ENCODE results near the gene LRRC27. TPM values are rescaled to one million over a fixed set of nuclear protein-coding genes. Genes with fewer than 3 reads are reported as not detected.

LRRC27 gene
- total RNA-seq, 2 donors from 2014 or later = 4.8 to 5.3 TPM

GRCh38 chr10:132425029-132425756, 93.2 kb downstream of the LRRC27 start:
- no peaks in the 10 kb centered on the region for H3K36me3 Mint-ChIP-seq (ENCODE audit: insufficient read depth in 2 of 2)
- no peak overlapping the region for H3K4me3 Mint-ChIP-seq
- H3K27me3 Mint-ChIP-seq (ENCODE audit: low read depth) = no peaks in the 10 kb centered on the region
- DNase-seq (no peak), ATAC-seq (replicated peaks in 1 of 2) (no peak)
- H3K9me3 Mint-ChIP-seq = no peaks in the 10 kb centered on the region
- peaks cover 8% of the 10 kb centered on the region for H3K4me1 Mint-ChIP-seq (ENCODE audit: low read depth)
- H3K27ac Mint-ChIP-seq = no peak overlapping the region

DNA sequence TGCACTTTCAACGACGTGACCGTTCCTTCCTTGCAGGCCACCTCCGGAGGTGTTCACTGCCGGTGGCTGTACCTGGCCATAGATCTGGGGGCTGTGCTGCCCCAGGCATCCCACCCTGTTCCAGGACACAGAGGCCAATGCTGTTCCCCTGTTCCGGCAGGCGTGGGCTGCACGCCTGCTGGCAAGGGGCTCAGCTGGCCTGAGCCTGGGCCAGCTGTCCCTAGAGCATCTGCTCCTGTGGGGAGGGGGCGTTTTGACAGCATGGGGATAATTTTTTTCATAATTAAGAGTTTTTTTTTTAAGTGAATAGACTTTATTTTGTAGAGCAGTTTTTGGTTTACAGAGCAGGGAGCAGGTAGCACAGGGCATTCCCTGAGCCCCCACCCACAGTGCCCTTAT, 93.8 kb downstream of the LRRC27 start:
- no peak for ATAC-seq (replicated peaks in 1 of 2)
- no peaks in the 10 kb centered on the region for H3K27me3 Mint-ChIP-seq (ENCODE audit: low read depth)

DNA sequence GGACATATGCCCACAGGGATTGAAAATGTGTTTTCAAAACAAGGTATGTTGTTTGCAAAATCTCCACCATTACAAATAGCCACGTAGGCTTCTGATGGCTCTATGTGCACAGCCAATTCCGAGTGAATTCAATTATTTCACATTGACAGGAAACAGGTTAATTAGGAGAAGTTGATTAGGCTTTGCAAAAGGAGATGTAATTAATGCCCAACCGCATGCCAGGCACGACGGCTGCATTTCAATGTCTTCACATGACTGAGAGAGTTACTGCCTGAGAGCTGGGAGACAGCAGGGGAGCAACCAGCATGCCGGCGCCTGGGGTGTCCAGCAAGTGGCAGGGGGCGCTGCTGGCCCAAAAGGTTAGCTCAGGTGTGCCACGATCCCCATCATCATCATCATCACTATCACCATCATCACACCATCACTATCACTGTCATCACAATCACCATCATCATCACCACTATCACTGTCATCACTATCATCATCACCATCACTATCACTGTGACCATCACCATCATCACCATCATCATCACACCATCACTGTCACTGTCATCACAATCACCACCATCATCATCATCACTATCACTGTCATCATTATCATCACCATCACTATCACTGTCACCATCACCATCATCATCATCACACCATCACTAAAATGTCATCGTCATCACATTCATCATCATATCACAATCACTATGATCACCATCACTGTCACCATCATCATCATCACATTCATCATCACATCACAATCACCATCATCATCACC, 95.2 kb downstream of the LRRC27 start:
- DNase-seq (no peak), ATAC-seq (replicated peaks in 1 of 2) (peak in 1 of 2 donors; percentile 25)
- Mint-ChIP-seq H3K9me3 (no peaks in the 10 kb centered on the region), H3K27ac (no peak overlapping the region), H3K36me3 (ENCODE audit: insufficient read depth in 2 of 2) (no peaks in the 10 kb centered on the region), H3K4me3 (no peak overlapping the region), H3K4me1 (ENCODE audit: low read depth) (peaks cover 8% of the 10 kb centered on the region), H3K27me3 (ENCODE audit: low read depth) (no peaks in the 10 kb centered on the region)

More for the DNA sequence above, 93.8 kb downstream of the LRRC27 start:
- peaks cover 8% of the 10 kb centered on the region for H3K4me1 Mint-ChIP-seq (ENCODE audit: low read depth)
- H3K4me3 Mint-ChIP-seq = no peak overlapping the region
- no peaks in the 10 kb centered on the region for H3K36me3 Mint-ChIP-seq (ENCODE audit: insufficient read depth in 2 of 2)
- H3K27ac Mint-ChIP-seq = no peak overlapping the region
- DNase-seq = no peak
- H3K9me3 Mint-ChIP-seq = no peaks in the 10 kb centered on the region

DNA sequence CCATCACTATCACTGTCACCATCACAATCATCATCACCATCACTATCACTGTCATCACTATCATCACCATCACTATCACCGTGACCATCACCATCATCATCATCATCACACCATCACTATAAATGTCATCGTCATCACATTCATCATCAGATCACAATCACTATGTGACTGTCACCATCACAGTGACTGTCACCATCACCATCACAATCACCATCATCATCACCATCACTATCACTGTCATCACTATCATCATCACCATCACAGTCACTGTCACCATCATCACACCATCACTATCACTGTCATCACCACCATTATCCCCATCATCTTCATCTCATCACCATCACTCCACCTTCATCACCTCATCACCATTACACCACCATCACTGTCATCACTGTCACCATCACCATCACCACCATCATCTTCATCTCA, 96.0 kb downstream of the LRRC27 start:
- Mint-ChIP-seq H3K27ac (no peak overlapping the region), H3K4me1 (ENCODE audit: low read depth) (peaks cover 4% of the 10 kb centered on the region), H3K27me3 (ENCODE audit: low read depth) (no peaks in the 10 kb centered on the region), H3K4me3 (no peak overlapping the region), H3K9me3 (no peaks in the 10 kb centered on the region), H3K36me3 (ENCODE audit: insufficient read depth in 2 of 2) (no peaks in the 10 kb centered on the region)
- DNase-seq = no peak
- peak; percentile 15 to 52 for ATAC-seq (replicated peaks in 1 of 2)

DNA sequence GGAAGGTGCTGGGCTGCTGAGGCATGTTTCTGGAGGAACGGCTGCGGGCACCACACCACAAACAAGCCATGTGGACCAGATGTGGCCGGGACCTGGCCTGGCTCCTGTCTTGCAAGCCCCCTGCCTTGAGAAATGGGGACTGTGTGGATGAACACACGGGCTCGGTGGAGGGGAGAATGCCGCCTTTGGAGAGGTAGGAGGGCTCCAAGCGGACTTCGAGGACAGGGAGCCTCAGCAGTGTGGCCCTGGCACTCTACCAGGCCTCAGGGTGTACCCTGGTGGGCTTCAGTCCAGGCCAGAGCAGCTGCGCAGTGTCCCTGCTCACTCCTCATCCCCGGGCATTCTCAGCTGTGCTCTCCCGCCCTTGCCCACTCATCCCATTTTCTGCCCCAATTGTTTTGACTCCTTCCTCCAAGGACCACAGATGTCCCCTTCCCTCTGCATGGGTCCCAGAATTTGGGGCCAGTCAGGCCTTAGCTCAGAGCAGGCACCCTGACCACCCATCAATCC, 96.5 kb downstream of the LRRC27 start:
- Mint-ChIP-seq H3K9me3 (no peaks in the 10 kb centered on the region), H3K4me1 (ENCODE audit: low read depth) (no peaks in the 10 kb centered on the region), H3K27me3 (ENCODE audit: low read depth) (no peaks in the 10 kb centered on the region), H3K4me3 (no peak overlapping the region), H3K27ac (no peak overlapping the region), H3K36me3 (ENCODE audit: insufficient read depth in 2 of 2) (no peaks in the 10 kb centered on the region)
- ATAC-seq (replicated peaks in 1 of 2) = no peak
- no peak for DNase-seq

Other genes with a start within 250 kb of the LRRC27 start
- gene DPYSL4, start 145.2 kb upstream of the LRRC27 start, total RNA-seq = 1 to 10 TPM; 4.8 to 9.9 TPM
- gene STK32C, start 24.2 kb upstream of the LRRC27 start, total RNA-seq = 10 to 100 TPM; 17.2 to 22.7 TPM
- gene PWWP2B, start 65.0 kb downstream of the LRRC27 start, total RNA-seq = 1 to 10 TPM; 3.1 to 5.2 TPM
- gene INPP5A, start 205.6 kb downstream of the LRRC27 start, total RNA-seq = 10 to 100 TPM; 11.0 to 14.9 TPM

Measured in activated T-cell treated with anti-CD3 and anti-CD28 coated beads, Interleukin-2, amount 50 U/mL, for 72 hours (primary cell).